Epithelial cell of esophagus (primary cell): Measurements from ENCODE around the gene PIK3R3.

Experiments used
- DNase-seq: peaks from one replicate; pipeline ENCODE4 v3.0.0; 2010; ENCODE audit warnings: low read depth
- H3K4me3 ChIP-seq: 2 replicates; pipeline ENCODE4 v1.5.1; 2011; ENCODE audit warnings: mild to moderate bottlenecking, low read length, control low read depth
- CTCF ChIP-seq: IDR thresholded peaks from 2 replicates; pipeline ENCODE4 v1.5.1; 2011; ENCODE audit warnings: low read depth, mild to moderate bottlenecking, low read length, control low read depth, inconsistent platforms; ENCODE audit not compliant: insufficient read depth; ENCODE audit errors: missing control alignments

The PIK3R3 gene

GRCh38 chr1:46030074-46030870, 102.2 kb downstream of the PIK3R3 start:
- no peak for TF ChIP-seq CTCF
- no peak for DNase-seq
- H3K4me3 ChIP-seq: no peak overlapping the region

GRCh38 chr1:46027788-46028573, 104.4 kb downstream of the PIK3R3 start:
- DNase-seq: no peak
- no peak overlapping the region for H3K4me3 ChIP-seq
- no peak for TF ChIP-seq CTCF

- H3K4me3 ChIP-seq: no peak overlapping the region
- DNase-seq: no peak
- TF ChIP-seq CTCF: no peak
Measured at GRCh38 chr1:46026531-46026930, 105.9 kb downstream of the PIK3R3 start.

- no peak for DNase-seq
- no peak for TF ChIP-seq CTCF
- no peak overlapping the region for H3K4me3 ChIP-seq
Measured at GRCh38 chr1:46021046-46021996, 111.1 kb downstream of the PIK3R3 start.

- no peak for TF ChIP-seq CTCF
- no peak overlapping the region for H3K4me3 ChIP-seq
- DNase-seq: no peak
Measured at GRCh38 chr1:46020010-46020409, 112.4 kb downstream of the PIK3R3 start.

GRCh38 chr1:46019348-46019747, 113.1 kb downstream of the PIK3R3 start:
- TF ChIP-seq CTCF: no peak
- no peak overlapping the region for H3K4me3 ChIP-seq
- no peak for DNase-seq
